CD4-positive, alpha-beta T cell (primary cell): Measurements from ENCODE around the gene ING1. TPM values are rescaled to one million over a fixed set of nuclear protein-coding genes. Genes with fewer than 3 reads are reported as not detected.

ENCODE experiments used
- ATAC-seq: fragments of 200-7000 bp; cut with Tn5 transposase; one replicate; pipeline ENCODE4 v1.10.0; 2022; ENCODE audit warnings: mild to moderate bottlenecking; ENCODE audit not compliant: poor library complexity
- CTCF ChIA-PET: fragments of 350-600 bp; sonication (Branson Sonifier 250); formaldehyde crosslinking; loops from one replicate; lab custom pipeline; 2021; ENCODE audit warnings: antibody characterized with exemption, inconsistent platforms; lab: Charles Lee
- POLR2A ChIA-PET: fragments of 350-600 bp; sonication (Branson Sonifier 250); formaldehyde crosslinking; loops from one replicate; lab custom pipeline; 2021; ENCODE audit warnings: antibody characterized with exemption, inconsistent platforms; lab: Charles Lee
- DNase-seq, 14 experiments: peaks; one replicate each; pipeline ENCODE4 v3.0.0-alpha.2; 2013 to 2020; ENCODE audit warnings: mixed read lengths in 2 of 14
- H3K27ac ChIP-seq, 2 donors: one replicate each; pipeline versions ENCODE4 v1.5.1 to v1.7.0; 2013; ENCODE audit warnings: low read length in 2 of 2, low read depth in 1 of 2, mild to moderate bottlenecking in 1 of 2
- H3K27me3 ChIP-seq, 2 experiments: 1 replicate in 1 of 2; 2 replicates in 1 of 2; pipeline versions ENCODE4 v1.6.1 to v1.7.0; 2013; ENCODE audit warnings: low read length in 2 of 2, control low read depth in 1 of 2, mild to moderate bottlenecking in 1 of 2, moderate library complexity in 1 of 2; ENCODE audit not compliant: insufficient read depth in 2 of 2, control insufficient read depth in 1 of 2
- H3K36me3 ChIP-seq: one replicate; pipeline ENCODE4 v1.6.1; 2013; ENCODE audit warnings: low read length, control low read depth; ENCODE audit not compliant: insufficient read depth
- H3K4me1 ChIP-seq: one replicate; pipeline ENCODE4 v1.6.1; 2013; ENCODE audit warnings: low read length, control low read depth; ENCODE audit not compliant: insufficient read depth
- H3K4me3 ChIP-seq: one replicate; pipeline ENCODE4 v1.5.1; 2013; ENCODE audit warnings: mild to moderate bottlenecking, low read length, moderate library complexity
- H3K9me3 ChIP-seq, 2 experiments: 1 replicate in 1 of 2; 2 replicates in 1 of 2; pipeline versions ENCODE4 v1.6.1 to v1.7.0; 2013; ENCODE audit warnings: low read length in 2 of 2, mild to moderate bottlenecking in 2 of 2, control low read depth in 1 of 2, moderate library complexity in 1 of 2; ENCODE audit not compliant: control insufficient read depth in 1 of 2, insufficient read depth in 1 of 2
- H3K27ac Mint-ChIP-seq: one replicate; pipeline ENCODE4 v1.8.0; 2020; ENCODE audit warnings: mixed read lengths
- H3K27me3 Mint-ChIP-seq: one replicate; pipeline ENCODE4 v1.8.0; 2021; ENCODE audit warnings: mixed read lengths
- H3K36me3 Mint-ChIP-seq: one replicate; pipeline ENCODE4 v1.8.0; 2021; ENCODE audit warnings: low read depth, mixed read lengths
- H3K4me1 Mint-ChIP-seq: one replicate; pipeline ENCODE4 v1.8.0; 2021; ENCODE audit warnings: low read depth, mixed read lengths
- H3K4me3 Mint-ChIP-seq: one replicate; pipeline ENCODE4 v1.8.0; 2020; ENCODE audit warnings: mild to moderate bottlenecking, mixed read lengths
- H3K9me3 Mint-ChIP-seq: one replicate; pipeline ENCODE4 v1.8.0; 2020; ENCODE audit warnings: mixed read lengths
- intact Hi-C, 2 experiments: fragments of 100-400 bp; cut with DNase I in 1 of 2; cut with micrococcal nuclease in 1 of 2; formaldehyde crosslinking; loops; one replicate each; pipeline versions ENCODE4 v1.15.1 to v1.9.0; 2023 to 2025; cut with DNase I, micrococcal nuclease
- polyA plus RNA-seq, 2 donors: library from polyadenylated mRNA; unstranded; fragments of 120-200 nt; gene quantifications; one replicate each; pipeline ENCODE4 v1.2.1, GENCODE V29; 2013
- total RNA-seq, 174 experiments: library from RNA in 2 of 174; stranded (reverse) in 2 of 174; gene quantifications; one replicate each; pipeline ENCODE4 v1.2.3 and lab custom pipeline; 2021 to 2026
- TF ChIP-seq, protein P1 (sequence below): fragments of 200-600 bp; IDR thresholded peaks from one replicate; pipeline ENCODE4 v1.8.0; 2022; ENCODE audit warnings: antibody characterized with exemption, mild to moderate bottlenecking

The ING1 gene
- total RNA-seq (10 to 100 TPM; 14.6 to 16.2 TPM), total RNA-seq (lab: John Stamatoyannopoulos, UW) (12.1 to 54.6 (median 30.7) reads per million in 172 experiments)
- 20.7 TPM for polyA plus RNA-seq (2013, experiment 1 of 2)
- polyA plus RNA-seq (2013, experiment 2 of 2): 18.8 TPM

DNA sequence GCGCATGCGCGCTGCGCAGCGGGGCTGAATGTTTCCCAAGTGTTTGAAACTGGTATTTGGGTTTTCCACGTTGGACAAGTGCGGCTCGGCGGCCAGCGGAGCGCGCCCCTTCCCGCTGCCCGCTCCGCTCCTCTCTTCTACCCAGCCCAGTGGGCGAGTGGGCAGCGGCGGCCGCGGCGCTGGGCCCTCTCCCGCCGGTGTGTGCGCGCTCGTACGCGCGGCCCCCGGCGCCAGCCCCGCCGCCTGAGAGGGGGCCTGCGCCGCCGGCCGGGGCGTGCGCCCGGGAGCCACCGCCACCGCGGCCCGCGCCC is at the start of gene ING1:
Gene ING1 (plus strand): TSS at position 59 of the 311 bp plus-strand sequence. CDS start 450 bp downstream, outside the sequence.
- Mint-ChIP-seq H3K9me3 (no peaks in the 10 kb centered on the region), H3K36me3 (peaks cover 37% of the 10 kb centered on the region), H3K27ac (peak within 1 kb of the TSS; percentile 97), H3K27me3 (peaks cover 4% of the 10 kb centered on the region), H3K4me1 (peaks cover 30% of the 10 kb centered on the region), H3K4me3 (peak within 1 kb of the TSS; percentile 98)
- ChIA-PET POLR2A (interaction anchor here (1.0 to 3.1 kb wide), 4 partner anchors 9 to 475 kb away, joined by 3 to 55 read pairs (median 16); partner anchors contain the start of genes ANKRD10 and CARS2), CTCF (no interaction called here)
- Histone ChIP-seq H3K27ac (peak within 1 kb of the TSS; percentile 97 to 99), H3K4me3 (peak within 1 kb of the TSS; percentile 96), H3K4me1 (peaks cover 32% of the 10 kb centered on the region), H3K27me3 (no peaks in the 10 kb centered on the region), H3K9me3 (no peaks in the 10 kb centered on the region), H3K36me3 (no peaks in the 10 kb centered on the region)
- TF ChIP-seq, protein P1, sequence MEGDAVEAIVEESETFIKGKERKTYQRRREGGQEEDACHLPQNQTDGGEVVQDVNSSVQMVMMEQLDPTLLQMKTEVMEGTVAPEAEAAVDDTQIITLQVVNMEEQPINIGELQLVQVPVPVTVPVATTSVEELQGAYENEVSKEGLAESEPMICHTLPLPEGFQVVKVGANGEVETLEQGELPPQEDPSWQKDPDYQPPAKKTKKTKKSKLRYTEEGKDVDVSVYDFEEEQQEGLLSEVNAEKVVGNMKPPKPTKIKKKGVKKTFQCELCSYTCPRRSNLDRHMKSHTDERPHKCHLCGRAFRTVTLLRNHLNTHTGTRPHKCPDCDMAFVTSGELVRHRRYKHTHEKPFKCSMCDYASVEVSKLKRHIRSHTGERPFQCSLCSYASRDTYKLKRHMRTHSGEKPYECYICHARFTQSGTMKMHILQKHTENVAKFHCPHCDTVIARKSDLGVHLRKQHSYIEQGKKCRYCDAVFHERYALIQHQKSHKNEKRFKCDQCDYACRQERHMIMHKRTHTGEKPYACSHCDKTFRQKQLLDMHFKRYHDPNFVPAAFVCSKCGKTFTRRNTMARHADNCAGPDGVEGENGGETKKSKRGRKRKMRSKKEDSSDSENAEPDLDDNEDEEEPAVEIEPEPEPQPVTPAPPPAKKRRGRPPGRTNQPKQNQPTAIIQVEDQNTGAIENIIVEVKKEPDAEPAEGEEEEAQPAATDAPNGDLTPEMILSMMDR: no peak
- intact Hi-C loops: loop anchor here (2.0 to 10.0 kb wide), 4 partner anchors 99 to 929 kb away; partner anchors contain the start of genes ANKRD10 (in 1 of the 2), IRS2 (in 1 of the 2) and NAXD (in 1 of the 2)
- DNase-seq (no peak), ATAC-seq (no peak)

- CTCF ChIA-PET: no interaction called here
- H3K4me3 Mint-ChIP-seq: no peak overlapping the region
These were observed 49.5 kb upstream of the ING1 start for GRCh38 chr13:110664041-110664440.

GRCh38 chr13:110664673-110665072 is 48.8 kb upstream of the ING1 start:
- Histone ChIP-seq H3K27ac (no peak overlapping the region), H3K9me3 (peaks cover 0 to 5% of the 10 kb centered on the region in 2 experiments), H3K4me3 (no peak overlapping the region), H3K4me1 (no peaks in the 10 kb centered on the region), H3K36me3 (peaks cover 72% of the 10 kb centered on the region), H3K27me3 (no peaks in the 10 kb centered on the region)
- POLR2A ChIA-PET: no interaction called here
- Mint-ChIP-seq H3K9me3 (peaks cover 4% of the 10 kb centered on the region), H3K36me3 (peaks cover 94% of the 10 kb centered on the region), H3K4me1 (peaks cover 6% of the 10 kb centered on the region), H3K27me3 (no peaks in the 10 kb centered on the region), H3K27ac (no peak overlapping the region), H3K4me3 (no peak overlapping the region)
- no peak for DNase-seq
- no peak for ATAC-seq
- intact Hi-C loops: no loop called here
- TF ChIP-seq, protein P1: no peak
- CTCF ChIA-PET: no interaction called here

More at GRCh38 chr13:110664041-110664440, 49.5 kb upstream of the ING1 start:
- Histone ChIP-seq H3K4me1 (peaks cover under 1% of the 10 kb centered on the region), H3K36me3 (peaks cover 70% of the 10 kb centered on the region), H3K9me3 (peaks cover 0 to 5% of the 10 kb centered on the region in 2 experiments), H3K4me3 (no peak overlapping the region), H3K27ac (no peak overlapping the region), H3K27me3 (no peaks in the 10 kb centered on the region)
- TF ChIP-seq, protein P1: no peak
- no peak for ATAC-seq
- Mint-ChIP-seq H3K36me3 (peaks cover 96% of the 10 kb centered on the region), H3K9me3 (peaks cover 4% of the 10 kb centered on the region), H3K27ac (no peak overlapping the region), H3K4me1 (peaks cover 12% of the 10 kb centered on the region), H3K27me3 (no peaks in the 10 kb centered on the region)
- intact Hi-C loops: no loop called here
- POLR2A ChIA-PET: interaction anchor here (2.1 kb wide), 1 partner anchor 10 kb away, joined by 5 read pairs; no protein-coding TSS in a partner anchor
- DNase-seq: no peak
